NCI-H2107 treated with DMSO at 0.1 percent for 48 hours (cell line): ENCODE results near the gene ACRV1.

Experiments
- DNase-seq: peaks from one replicate; lab custom pipeline; 2025; ENCODE audit not compliant: unreplicated experiment; lab: John Stamatoyannopoulos, UW

The ACRV1 gene

DNA sequence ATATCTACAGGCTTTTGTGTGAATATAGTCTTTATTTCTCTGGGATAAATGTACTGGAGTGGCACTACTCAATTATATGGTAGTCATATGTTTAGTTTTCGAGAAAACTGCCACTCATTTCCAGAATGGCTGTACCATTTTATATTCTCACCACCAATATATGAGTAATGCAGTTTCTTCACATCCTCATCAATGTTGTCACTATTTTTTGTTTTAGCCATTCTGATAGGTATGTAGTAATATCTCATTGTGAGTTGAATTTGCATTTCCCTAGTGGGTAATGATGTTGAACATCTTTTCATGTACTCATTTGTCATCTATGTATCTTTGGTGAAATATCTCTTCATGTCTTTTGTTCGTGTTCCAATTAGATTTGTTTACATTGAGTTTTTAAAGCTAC is 18.0 kb downstream of the ACRV1 start:
- no peak for DNase-seq

DNA sequence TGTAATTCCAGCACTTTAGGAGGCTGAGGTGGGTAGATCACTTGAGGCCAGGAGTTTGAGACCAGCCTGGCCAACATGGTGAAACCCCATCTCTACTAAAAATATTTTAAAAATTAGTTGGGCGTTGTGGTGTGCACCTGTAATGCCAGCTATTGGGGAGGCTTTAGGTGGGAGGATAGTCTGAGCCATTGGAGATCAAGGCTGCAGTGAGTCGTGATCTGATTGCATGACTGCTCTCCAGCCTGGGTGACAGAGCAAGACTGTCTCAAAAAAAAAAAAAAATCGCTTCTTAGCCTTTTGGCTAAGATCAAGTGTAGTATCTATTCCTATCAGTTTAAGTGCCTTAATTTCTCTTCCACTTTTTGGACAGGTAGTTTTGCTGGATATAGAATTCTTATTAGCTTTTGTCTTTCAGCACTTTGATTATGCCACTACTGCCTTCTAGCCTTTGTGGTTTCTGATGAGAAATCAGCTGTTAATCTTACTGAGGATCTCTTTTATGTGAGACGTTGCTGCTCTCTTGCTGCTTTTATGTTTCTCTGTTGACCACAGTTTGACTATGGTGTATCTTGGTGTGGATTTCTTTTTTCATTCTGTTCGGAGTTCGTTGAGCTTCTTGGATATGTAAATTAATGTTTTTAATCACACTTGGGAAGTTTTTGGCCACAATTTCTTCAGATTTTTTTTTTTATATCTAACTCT is 31.0 kb downstream of the ACRV1 start:
- no peak for DNase-seq

DNA sequence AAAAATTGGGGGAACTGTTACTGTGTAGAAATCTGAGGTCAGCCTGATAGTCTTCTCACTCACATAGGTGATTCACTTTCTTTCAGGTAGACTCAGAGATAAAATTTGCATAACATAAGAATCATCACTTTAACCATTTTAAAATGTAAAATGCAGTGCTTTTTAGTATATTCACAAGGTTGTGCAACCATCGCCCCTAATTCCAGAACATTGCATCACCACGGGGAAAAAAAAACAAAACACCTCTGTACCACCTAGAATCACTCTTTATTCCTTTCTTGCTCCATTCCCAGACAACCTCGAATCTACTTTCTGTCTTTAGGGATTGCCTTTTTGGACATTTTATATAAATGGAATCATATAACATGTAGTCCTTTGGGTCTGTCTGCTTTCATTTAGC is 34.8 kb downstream of the ACRV1 start:
- DNase-seq: no peak

DNA sequence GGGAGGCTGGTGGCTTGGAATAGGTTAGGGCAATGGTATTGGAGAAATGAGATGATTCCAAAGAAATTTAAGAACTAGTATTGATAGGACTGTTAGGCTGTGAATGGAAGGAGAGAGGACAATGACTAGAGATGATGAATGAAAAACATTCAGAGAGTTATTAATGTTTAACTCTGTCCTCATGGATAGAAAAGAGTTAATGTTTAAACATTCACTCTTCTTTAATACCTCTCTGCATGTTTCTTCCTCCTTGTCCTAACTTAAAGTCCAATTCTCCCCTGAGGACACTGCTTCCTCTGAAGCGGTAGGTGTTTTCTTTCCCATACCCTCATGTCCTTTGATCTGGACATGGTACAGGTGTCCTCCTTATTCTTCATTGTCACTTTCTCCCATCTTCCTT is 42.3 kb downstream of the ACRV1 start:
- DNase-seq: no peak

DNA sequence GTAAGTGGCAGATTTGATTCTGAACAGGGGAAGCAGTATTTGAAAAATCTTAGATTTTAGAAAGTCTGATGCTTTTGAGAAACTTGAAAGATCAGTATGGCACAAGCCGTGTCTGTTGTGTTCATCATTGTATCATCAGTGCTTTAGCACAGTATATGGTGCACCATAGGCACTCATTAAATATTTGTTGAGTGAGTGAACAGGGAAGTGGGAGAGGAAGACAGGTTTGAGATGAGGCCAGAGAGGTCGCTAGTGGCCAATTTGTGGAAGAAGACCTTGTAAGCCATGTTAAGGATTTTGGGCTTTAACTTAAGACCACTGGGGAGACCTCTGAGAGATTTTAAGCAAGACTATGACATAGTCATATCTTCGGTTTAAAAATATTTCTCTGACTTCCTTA is 42.8 kb downstream of the ACRV1 start:
- no peak for DNase-seq

DNA sequence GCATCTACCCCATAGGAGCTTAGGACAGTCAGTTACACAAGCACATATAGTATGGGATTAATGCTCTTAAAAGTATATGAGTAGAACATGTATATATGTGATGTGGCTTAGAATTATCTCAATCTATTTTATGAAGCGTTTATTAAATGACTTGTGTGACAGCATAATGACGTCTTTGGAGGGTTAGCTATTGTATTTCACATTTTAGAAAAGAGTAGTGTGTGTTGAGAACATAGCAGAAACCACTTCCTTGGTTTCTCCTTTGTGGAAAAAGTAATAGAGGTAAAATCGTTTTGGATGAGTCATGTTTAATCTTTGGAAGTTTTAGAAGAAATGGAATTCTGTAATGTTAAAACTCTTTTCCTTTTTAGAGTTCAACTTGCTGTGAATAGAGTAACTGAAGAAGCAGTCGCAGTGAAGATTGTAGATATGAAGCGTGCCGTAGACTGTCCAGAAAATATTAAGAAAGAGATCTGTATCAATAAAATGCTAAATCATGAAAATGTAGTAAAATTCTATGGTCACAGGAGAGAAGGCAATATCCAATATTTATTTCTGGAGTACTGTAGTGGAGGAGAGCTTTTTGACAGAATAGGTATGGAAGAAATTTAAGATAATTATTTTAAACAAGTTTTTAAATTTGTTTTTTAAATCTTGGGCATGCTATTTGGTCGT is 53.3 kb downstream of the ACRV1 start:
- DNase-seq: no peak

DNA sequence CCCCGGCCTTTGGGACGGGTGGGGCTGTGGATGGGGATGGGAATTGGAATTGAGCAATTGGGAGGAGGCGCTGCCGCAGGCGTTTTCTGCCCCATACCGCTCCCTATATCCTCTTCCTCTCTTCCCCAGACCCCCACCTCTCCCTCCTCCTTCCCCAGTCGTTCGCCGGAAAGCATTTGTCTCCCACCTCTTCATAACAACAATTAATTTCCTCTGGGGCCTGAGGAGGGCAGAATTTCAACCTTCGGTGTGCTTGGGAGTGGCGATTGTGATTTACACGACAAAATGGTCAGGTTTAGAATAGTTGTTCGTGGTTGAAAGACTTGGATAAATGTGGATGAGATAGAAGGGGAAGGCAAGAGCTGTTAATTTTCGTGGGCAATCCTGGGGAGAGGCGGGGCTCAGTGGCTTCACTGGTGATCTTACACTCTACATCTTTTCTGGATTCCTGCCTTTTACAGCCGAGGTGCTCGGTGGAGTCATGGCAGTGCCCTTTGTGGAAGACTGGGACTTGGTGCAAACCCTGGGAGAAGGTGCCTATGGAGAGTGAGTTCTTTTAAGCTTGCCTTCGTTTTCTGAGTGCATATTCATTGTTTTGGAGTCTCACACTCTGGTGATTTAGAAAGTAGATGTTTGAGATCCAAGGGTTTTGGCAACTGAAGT is 54.2 kb downstream of the ACRV1 start:
- DNase-seq: peak; percentile 40

DNA sequence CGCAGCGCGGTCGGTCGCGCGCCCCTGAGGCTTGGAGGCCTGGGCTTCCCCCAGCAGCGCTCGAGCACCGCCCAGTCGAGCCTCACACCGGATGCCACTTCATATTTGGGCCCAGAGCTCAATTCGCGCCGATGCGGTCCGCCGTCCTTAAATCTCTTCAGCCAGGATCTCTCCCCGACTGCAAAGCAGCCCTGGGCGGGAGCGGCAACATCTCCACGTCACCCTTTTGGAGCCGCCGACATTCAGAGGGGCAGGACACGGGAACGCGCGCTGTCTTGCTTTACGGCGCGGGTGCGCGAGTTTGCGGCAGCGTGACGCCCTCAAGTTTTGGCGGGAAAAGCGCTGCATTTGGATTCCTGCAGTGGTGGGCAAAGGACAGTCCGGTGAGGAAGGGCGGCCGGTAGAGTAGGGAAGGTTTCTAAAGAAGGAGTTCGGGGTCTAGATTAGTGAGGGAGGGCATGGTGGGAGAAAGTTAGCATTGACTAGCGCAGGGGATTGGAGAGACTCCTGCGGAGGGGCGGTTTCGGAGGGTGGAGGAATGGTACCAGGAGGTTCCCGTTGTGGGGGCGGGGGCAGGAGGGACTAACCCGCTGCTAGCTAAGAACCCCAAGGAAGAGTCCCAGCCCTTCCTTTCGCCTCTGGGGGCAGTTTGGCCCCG is 54.9 kb downstream of the ACRV1 start:
- DNase-seq: peak; percentile 37

DNA sequence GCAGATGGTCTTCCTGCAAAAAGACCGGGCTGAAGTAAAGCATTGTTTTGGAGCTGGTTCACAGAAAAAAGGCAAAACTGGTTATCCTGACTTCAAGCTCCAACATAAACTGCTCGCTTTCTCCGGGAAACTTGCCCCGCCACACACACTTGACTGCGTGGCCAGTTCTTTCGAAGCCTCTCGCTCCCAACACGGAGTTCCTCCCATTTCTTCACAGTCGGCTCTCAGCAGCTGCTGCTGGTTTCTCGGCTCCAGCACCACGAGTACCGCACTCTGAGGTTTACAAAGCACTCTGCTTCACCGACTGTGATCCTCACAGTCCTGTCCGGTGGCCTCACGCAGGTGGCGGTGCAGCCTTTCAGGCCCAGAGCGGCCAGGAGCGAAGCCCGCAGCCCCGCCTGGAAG is 55.4 kb downstream of the ACRV1 start:
- no peak for DNase-seq

DNA sequence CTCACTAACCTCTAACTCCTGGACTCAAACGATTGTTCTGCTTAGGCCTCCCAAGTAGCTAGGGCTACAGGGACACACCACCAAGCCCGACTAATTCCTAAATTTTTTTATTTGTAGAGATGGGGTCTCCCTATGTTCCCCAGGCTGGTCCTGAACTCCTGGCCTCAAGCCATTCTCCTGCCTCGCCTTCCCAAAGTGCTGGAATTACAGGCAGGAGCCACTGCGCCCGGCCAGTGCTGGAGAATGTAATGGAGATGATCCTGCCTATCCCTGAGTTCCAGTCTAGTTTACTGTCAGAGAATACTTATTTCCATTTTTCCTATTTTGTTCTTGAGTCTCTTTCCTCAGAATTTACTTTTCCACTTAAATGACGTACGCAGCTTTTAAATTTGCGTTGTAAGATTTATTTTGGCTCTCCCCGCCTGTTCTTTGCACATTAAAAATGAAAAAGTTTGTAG is 55.9 kb downstream of the ACRV1 start, which contains the start of gene CHEK1:
TSS of gene CHEK1 (plus strand) at position 408 of the 458 bp plus-strand sequence. CDS start 1,606 bp downstream, outside the sequence.
- no peak for DNase-seq

DNA sequence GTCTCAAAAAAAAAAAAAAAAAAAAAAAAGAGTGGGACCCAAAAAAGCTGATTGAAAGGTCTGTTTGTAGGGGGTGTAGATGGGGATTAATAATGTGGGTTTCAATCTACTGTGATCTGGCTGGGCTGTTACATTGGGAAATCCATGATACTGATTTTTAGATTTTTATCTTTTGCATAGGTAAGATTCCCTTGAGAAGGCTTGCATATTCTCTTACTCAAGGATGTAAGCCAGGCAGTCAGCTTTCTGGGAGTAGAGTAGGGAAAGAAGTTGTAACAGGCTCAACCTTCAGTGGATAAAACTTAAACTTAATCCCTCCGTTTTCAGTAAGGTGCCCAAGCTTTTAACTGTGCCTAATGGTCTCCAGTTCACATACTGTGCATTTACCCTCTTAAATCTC is 57.6 kb downstream of the ACRV1 start:
- DNase-seq: no peak

DNA sequence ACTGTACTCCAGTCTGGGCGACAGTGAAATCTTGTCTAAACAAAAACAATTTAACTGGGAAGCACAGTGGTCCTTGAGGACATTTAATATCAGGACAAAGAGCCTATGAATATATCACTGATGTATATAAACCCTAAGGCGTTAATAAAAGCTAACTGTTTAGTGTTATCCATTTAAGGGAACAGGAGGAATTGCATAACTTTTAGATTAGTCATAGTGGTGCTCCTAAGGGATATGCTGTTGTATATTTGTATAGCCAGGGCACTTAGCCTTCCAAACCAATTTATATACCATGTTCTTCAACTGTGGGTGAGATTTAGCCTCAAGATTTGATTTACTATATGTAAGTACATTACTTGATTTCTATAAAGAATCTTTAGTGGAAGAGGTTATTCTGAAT is 58.7 kb downstream of the ACRV1 start:
- DNase-seq: no peak
